ENCODE data around the gene SFMBT2.
"Not testable (repeated sequence)": the region's sequence is repeated elsewhere in the genome, so short reads cannot be mapped to it uniquely, and the experiment has no call there.

Gene SFMBT2

GRCh38 chr10:7301006-7301778, 109.6 kb downstream of the SFMBT2 start:
- DNase-seq (ENCODE audit: low read depth in 3 of 3, low spot score in 1 of 3) = no peak

DNA sequence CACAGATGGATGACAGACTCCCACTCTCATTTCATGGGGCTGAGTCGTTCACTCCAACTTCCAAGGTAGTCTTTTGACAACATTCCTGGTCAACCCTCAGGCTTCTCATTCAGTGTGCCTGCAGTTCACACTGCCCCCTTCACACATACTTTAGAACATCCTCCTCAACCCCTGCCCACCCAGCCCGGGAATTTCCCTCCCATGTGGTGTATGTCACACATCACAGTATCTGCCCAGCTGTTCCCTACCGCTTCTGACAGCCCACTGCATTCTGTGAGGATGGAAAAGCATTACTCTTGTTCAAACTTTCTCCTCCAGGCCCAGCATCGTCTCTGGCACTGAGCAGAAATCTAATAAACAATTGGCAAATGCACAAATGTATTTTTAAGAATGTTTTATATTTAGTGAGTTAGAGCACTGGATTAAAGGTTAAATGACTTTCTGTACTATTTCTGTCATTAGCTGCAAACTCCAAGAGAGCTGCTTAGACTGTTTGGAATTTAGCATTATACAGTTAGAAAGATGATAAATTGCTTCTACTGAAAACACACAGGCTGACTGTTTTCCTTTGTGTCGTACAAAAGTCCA, 110.4 kb downstream of the SFMBT2 start:
- no peak for DNase-seq (ENCODE audit: low read depth in 3 of 3, low spot score in 1 of 3)

DNA sequence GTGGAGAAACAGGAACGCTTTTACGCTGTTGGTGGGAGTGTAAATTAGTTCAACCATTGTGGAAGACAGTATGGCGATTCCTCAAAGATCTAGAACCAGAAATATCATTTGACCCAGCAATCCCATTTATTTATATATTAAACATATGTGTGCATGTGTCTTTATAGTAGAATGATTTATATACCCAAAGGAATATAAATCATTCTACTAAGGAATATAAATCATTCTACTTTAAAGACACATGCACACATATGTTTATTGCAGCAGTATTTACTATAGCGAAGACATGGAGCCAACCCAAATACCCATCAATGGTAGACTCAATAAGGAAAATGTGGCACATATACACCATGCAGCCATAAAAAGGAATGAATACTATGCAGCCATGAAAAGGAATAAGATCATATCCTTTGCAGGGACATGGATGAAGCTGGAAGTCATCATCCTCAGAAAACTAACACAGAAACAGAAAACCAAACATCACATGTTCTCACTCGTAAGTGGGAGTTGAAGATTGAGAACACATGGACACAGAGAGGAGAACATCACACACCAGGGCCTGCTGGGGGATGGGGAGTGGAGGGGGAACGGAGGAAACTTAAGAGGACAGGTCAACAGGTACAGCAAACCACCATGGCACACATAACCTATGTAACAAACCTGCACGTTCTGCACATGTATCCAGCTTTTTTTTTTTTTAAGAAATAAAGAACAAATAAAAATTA, 111.1 kb downstream of the SFMBT2 start:
- not testable (repeated sequence) for DNase-seq (ENCODE audit: low read depth in 3 of 3, low spot score in 1 of 3)

GRCh38 chr10:7298495-7298894, 112.3 kb downstream of the SFMBT2 start:
- DNase-seq (ENCODE audit: low read depth in 3 of 3, low spot score in 1 of 3) = no peak

DNA sequence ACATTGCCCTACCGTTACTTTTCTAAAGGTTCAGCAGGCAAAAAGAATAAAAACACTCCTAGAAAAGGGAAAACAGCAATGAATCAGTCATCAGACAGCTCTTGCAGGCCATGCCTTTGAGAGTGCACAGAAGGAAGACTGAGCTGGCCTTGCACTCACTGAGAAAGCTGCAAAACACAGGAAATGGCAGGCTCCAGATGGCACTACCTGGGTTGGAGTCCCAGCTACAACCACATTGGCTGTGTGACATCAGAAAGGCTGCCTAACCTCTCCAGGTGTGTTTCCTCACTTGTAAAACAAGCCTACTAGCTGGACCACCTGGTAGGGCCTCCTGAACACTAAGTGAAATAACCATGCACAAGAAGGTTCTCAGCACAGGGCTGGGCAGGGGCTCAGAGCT, 113.7 kb downstream of the SFMBT2 start:
- no peak for DNase-seq (ENCODE audit: low read depth in 3 of 3, low spot score in 1 of 3)

DNA sequence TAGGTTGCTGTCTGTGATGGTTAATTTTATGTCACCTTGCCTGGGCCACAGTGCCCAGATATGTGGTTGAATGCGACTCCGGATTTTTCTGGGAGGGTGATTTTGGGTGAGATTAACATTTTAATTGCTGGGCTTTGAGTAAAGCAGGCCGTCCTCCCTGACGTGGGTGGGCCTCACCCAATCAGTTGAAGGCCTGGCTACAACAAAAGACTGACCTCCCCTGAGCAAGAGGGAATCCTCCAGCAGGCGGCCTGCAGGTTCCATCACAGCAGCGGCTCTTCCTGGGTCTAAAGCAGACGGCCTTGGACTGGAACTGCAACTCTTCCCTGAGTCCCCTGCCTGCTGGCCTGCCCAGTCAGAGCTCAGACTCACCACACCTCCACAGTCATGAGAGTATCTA, 114.2 kb downstream of the SFMBT2 start:
- DNase-seq (ENCODE audit: low read depth in 3 of 3, low spot score in 1 of 3) = no peak

GRCh38 chr10:7296076-7296475, 114.8 kb downstream of the SFMBT2 start:
- DNase-seq (ENCODE audit: low read depth in 3 of 3, low spot score in 1 of 3) = no peak

GRCh38 chr10:7293378-7293920, 117.4 kb downstream of the SFMBT2 start:
- DNase-seq (ENCODE audit: low read depth in 3 of 3, low spot score in 1 of 3) = no peak

- DNase-seq (ENCODE audit: low read depth in 3 of 3, low spot score in 1 of 3) = no peak
These were observed 119.2 kb downstream of the SFMBT2 start for GRCh38 chr10:7291487-7292270.

GRCh38 chr10:7288060-7288690, 122.7 kb downstream of the SFMBT2 start:
- DNase-seq (ENCODE audit: low read depth in 3 of 3, low spot score in 1 of 3) = no peak

DNA sequence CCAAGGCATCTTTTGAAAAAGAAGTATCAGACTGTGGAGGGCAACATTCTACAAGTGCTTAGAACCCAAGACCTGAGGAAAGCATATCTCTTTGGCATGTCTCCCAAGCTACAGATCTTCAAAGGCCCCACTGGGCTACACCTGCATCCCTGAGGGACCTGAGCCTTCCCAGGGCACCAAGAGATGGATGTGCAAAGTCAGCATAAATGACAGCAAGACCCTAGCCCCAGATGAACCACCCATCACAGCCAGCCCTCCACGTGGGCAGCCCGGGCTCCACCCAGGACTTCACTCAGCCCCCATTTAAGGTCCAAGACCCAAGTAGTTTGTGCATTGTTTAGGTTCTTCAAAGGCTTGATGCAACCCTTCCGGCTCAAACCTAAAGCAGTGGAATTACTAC, 123.5 kb downstream of the SFMBT2 start:
- no peak for DNase-seq (ENCODE audit: low read depth in 3 of 3, low spot score in 1 of 3)

DNA sequence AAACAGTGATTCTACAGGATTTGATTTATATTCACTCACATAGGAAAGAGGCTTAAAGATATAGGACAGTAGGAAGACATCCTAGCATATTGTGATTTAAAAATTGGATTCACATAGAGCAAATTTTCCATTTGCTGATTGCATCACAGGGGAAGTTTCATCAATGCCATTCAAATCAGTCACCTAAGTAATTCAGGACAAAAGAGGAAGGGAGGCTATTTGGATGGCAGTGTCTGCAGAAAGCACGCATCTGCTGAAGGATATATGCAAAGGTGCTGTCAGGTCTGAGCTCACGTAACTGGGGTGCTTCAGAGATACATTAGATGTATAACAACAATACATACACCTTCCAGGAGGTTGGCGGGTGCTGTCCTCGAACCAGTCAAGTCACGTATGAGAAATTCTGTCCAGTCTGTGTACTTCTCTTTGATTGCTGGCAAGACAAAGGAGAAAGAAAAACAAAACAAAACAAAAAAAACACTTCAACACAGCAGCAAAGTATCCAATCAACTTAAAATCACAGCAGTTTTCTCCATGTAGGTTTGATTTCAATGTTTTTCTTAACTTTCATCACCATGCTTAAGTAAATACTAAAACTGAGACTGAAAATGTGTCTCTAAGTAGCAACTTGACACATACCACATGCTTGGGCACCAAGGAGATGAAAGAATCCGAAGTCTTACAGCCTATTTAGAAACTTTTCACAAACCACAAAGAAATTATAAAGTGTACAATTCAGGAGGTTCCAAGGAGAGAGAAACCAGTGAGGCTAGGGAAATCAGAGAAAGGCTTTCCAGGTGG, 125.1 kb downstream of the SFMBT2 start:
- no peak for DNase-seq (ENCODE audit: low read depth in 3 of 3, low spot score in 1 of 3)

- DNase-seq (ENCODE audit: low read depth in 3 of 3, low spot score in 1 of 3) = no peak
These were observed 127.6 kb downstream of the SFMBT2 start for GRCh38 chr10:7283246-7283645.

- DNase-seq (ENCODE audit: low read depth in 3 of 3, low spot score in 1 of 3) = no peak
These were observed 128.4 kb downstream of the SFMBT2 start for GRCh38 chr10:7282457-7282856.

DNA sequence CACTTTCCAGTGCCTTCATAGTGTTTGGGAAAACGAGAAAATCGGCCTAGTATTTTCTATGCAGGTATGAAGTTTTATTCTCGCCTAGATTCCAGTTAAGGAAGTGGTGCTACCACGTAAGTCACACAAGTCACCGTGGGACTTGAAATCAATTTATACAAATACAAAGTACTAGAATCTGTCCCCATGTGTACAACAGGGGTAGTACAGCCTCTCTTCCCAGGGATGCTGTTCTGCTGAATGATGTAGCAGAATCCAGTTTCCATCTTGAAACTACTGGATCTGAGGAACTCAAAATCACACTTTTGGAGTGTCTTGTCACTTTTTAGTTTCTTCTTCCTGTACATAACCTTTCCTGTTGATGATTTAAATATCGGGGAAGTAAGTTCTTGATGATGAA, 129.4 kb downstream of the SFMBT2 start:
- DNase-seq (ENCODE audit: low read depth in 3 of 3, low spot score in 1 of 3) = no peak

DNA sequence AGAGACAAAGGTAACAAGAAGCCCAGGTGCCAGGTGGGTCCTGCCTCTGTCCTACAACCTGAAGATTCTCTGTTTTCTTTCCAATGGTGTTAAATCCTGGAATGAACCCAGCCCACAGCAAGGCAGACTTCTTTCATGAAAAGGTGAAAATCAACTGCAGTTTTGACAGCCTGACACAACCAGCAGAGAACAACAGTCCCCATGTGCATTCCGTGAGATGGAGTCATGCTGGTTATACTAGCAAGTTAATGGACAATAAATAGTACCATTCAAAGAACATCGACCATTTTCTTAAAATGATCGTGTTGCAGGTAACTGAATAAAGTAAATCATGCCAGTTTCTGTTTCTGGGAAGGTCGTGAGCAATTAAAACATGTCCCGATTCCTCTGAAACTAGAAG, 131.5 kb downstream of the SFMBT2 start:
- no peak for DNase-seq (ENCODE audit: low read depth in 3 of 3, low spot score in 1 of 3)

DNA sequence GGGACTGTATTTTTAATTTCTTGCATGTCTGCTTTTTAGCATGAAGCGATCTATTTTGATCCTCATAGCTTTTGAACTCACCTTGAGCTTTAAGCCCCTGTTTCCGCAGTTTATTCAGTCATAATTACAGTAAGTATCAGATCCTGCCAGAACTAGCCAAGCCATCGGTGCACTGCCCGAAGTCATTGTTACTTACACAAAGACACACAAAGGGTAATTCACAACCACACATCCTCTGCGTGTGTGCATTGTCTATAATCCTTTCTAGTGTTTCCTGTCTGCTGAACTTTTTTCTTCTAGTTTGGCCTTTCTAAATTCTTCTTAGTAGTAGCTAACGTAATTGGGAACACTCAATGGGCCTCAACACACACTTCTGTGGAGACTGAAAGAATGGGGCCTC, 133.0 kb downstream of the SFMBT2 start:
- no peak for DNase-seq (ENCODE audit: low read depth in 3 of 3, low spot score in 1 of 3)

DNA sequence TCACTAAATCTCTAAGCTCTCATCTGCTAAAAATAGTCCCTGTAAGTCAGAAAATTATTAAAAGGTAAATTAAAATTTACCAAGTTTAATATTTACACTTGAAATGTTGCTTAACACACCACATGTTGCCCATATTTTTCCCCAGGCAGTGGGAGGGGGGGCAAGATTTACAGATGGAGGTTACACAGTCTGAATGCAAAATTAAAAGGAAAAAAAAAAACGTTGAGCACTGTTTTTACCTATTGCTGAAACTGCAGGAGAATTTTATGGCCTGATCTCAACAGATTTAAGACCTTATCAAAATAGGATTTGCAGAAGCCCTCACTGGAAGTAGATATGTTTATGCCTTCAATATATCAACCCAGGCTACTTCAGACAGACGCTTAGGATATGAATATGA, 133.4 kb downstream of the SFMBT2 start:
- DNase-seq (ENCODE audit: low read depth in 3 of 3, low spot score in 1 of 3) = no peak

- no peak for DNase-seq (ENCODE audit: low read depth in 3 of 3, low spot score in 1 of 3)
These were observed 134.9 kb downstream of the SFMBT2 start for GRCh38 chr10:7275761-7276440.
